SJSA1 (cell line): ENCODE results near the gene PRKCE. TPM values are rescaled to one million over a fixed set of nuclear protein-coding genes. Genes with fewer than 3 reads are reported as not detected.

Experiments
- DNase-seq, 2 experiments: peaks; one replicate each; pipeline ENCODE4 v3.0.0-alpha.2; 2015 to 2020; ENCODE audit warnings: low spot score in 2 of 2, low read depth in 1 of 2
- H3K27ac ChIP-seq: fragments of 250-450 bp; sonication (Bioruptor Pico); 2 replicates; pipeline ENCODE4 v1.5.1; 2020; ENCODE audit warnings: mild to moderate bottlenecking, moderate library complexity
- H3K27me3 ChIP-seq: fragments of 250-450 bp; sonication (Bioruptor Pico); replicated peaks from 2 replicates; pipeline ENCODE4 v1.5.1; 2020; ENCODE audit warnings: mild to moderate bottlenecking, moderate library complexity
- H3K36me3 ChIP-seq: fragments of 250-450 bp; sonication (Bioruptor Pico); 2 replicates; pipeline ENCODE4 v1.5.1; 2020; ENCODE audit warnings: mild to moderate bottlenecking
- H3K4me1 ChIP-seq: fragments of 250-450 bp; sonication (Bioruptor Pico); replicated peaks from 2 replicates; pipeline ENCODE4 v1.6.1; 2021; ENCODE audit warnings: mild to moderate bottlenecking
- H3K4me3 ChIP-seq: fragments of 250-450 bp; sonication (Bioruptor Pico); 2 replicates; pipeline ENCODE4 v1.5.1; 2020; ENCODE audit warnings: mild to moderate bottlenecking
- H3K9me3 ChIP-seq: fragments of 250-450 bp; sonication (Bioruptor Pico); replicated peaks from 2 replicates; pipeline ENCODE4 v1.5.1; 2020; ENCODE audit warnings: mild to moderate bottlenecking
- total RNA-seq: library from RNA; depleted of rRNA; stranded (reverse); fragments of >200 nt; shearing (Covaris generic); gene quantifications from 2 replicates; pipeline ENCODE4 v1.2.3, GENCODE V29; 2014

PRKCE gene
- total RNA-seq, 1 experiment from 2014 or later, result 43.3 TPM

GRCh38 chr2:45758018-45758417 lies 106.5 kb downstream of the PRKCE start:
- Histone ChIP-seq H3K4me3 (no peak overlapping the region), H3K27ac (no peak overlapping the region), H3K4me1 (peaks cover 23% of the 10 kb centered on the region), H3K27me3 (no peaks in the 10 kb centered on the region), H3K36me3 (no peaks in the 10 kb centered on the region), H3K9me3 (no peaks in the 10 kb centered on the region)
- DNase-seq, result no peak

GRCh38 chr2:45759310-45759851 lies 107.9 kb downstream of the PRKCE start:
- H3K4me1 ChIP-seq, result peaks cover 23% of the 10 kb centered on the region
- H3K36me3 ChIP-seq, result no peaks in the 10 kb centered on the region
- H3K27me3 ChIP-seq, result no peaks in the 10 kb centered on the region
- no peak overlapping the region for H3K27ac ChIP-seq
- H3K9me3 ChIP-seq, result no peaks in the 10 kb centered on the region
- H3K4me3 ChIP-seq, result no peak overlapping the region
- peak in 1 of 2 experiments; percentile 12 for DNase-seq

GRCh38 chr2:45761635-45762034 lies 110.2 kb downstream of the PRKCE start:
- H3K9me3 ChIP-seq, result no peaks in the 10 kb centered on the region
- no peak overlapping the region for H3K4me3 ChIP-seq
- H3K27me3 ChIP-seq, result no peaks in the 10 kb centered on the region
- H3K27ac ChIP-seq, result no peak overlapping the region
- no peak for DNase-seq
- peaks cover 20% of the 10 kb centered on the region for H3K4me1 ChIP-seq
- no peaks in the 10 kb centered on the region for H3K36me3 ChIP-seq

- Histone ChIP-seq H3K36me3 (no peaks in the 10 kb centered on the region), H3K4me3 (no peak overlapping the region), H3K27ac (no peak overlapping the region), H3K27me3 (no peaks in the 10 kb centered on the region), H3K4me1 (peaks cover 20% of the 10 kb centered on the region), H3K9me3 (no peaks in the 10 kb centered on the region)
- no peak for DNase-seq
Measured at GRCh38 chr2:45763255-45763654, 111.8 kb downstream of the PRKCE start.

- Histone ChIP-seq H3K27ac (no peak overlapping the region), H3K4me1 (peaks cover 20% of the 10 kb centered on the region)
Measured at GRCh38 chr2:45763797-45764196, 112.3 kb downstream of the PRKCE start.

GRCh38 chr2:45765007-45765727 lies 113.7 kb downstream of the PRKCE start:
- H3K9me3 ChIP-seq, result no peaks in the 10 kb centered on the region
- H3K27me3 ChIP-seq, result no peaks in the 10 kb centered on the region
- H3K27ac ChIP-seq, result no peak overlapping the region
- no peak overlapping the region for H3K4me3 ChIP-seq
- no peaks in the 10 kb centered on the region for H3K36me3 ChIP-seq
- H3K4me1 ChIP-seq, result peaks cover 12% of the 10 kb centered on the region; the same call in 1 of the 2 replicates
- DNase-seq, result no peak

More at GRCh38 chr2:45763797-45764196, 112.3 kb downstream of the PRKCE start:
- no peaks in the 10 kb centered on the region for H3K27me3 ChIP-seq
- no peak overlapping the region for H3K4me3 ChIP-seq
- H3K36me3 ChIP-seq, result no peaks in the 10 kb centered on the region
- DNase-seq, result no peak
- H3K9me3 ChIP-seq, result no peaks in the 10 kb centered on the region

GRCh38 chr2:45765728-45766254 lies 114.3 kb downstream of the PRKCE start:
- H3K36me3 ChIP-seq, result no peaks in the 10 kb centered on the region
- H3K27ac ChIP-seq, result no peak overlapping the region
- H3K4me3 ChIP-seq, result no peak overlapping the region
- peaks cover 12% of the 10 kb centered on the region; the same call in 1 of the 2 replicates for H3K4me1 ChIP-seq
- no peaks in the 10 kb centered on the region for H3K27me3 ChIP-seq
- peak in 1 of 2 experiments; percentile 27 for DNase-seq
- H3K9me3 ChIP-seq, result no peaks in the 10 kb centered on the region

GRCh38 chr2:45768208-45768607 lies 116.7 kb downstream of the PRKCE start:
- no peak overlapping the region for H3K27ac ChIP-seq
- no peaks in the 10 kb centered on the region for H3K36me3 ChIP-seq
- H3K27me3 ChIP-seq, result no peaks in the 10 kb centered on the region
- no peaks in the 10 kb centered on the region for H3K9me3 ChIP-seq
- no peak for DNase-seq
- H3K4me3 ChIP-seq, result no peak overlapping the region
- H3K4me1 ChIP-seq, result peaks cover 20% of the 10 kb centered on the region

- Histone ChIP-seq H3K27me3 (no peaks in the 10 kb centered on the region), H3K4me1 (peaks cover 20% of the 10 kb centered on the region), H3K4me3 (no peak overlapping the region), H3K36me3 (no peaks in the 10 kb centered on the region), H3K9me3 (no peaks in the 10 kb centered on the region), H3K27ac (no peak overlapping the region)
- DNase-seq, result no peak
Measured at GRCh38 chr2:45769056-45769455, 117.6 kb downstream of the PRKCE start.

GRCh38 chr2:45769854-45770576 lies 118.5 kb downstream of the PRKCE start:
- Histone ChIP-seq H3K36me3 (no peaks in the 10 kb centered on the region), H3K27ac (no peak overlapping the region), H3K4me3 (no peak overlapping the region), H3K9me3 (no peaks in the 10 kb centered on the region), H3K27me3 (no peaks in the 10 kb centered on the region), H3K4me1 (peaks cover 20% of the 10 kb centered on the region)
- DNase-seq, result no peak

GRCh38 chr2:45770811-45771210 lies 119.3 kb downstream of the PRKCE start:
- Histone ChIP-seq H3K9me3 (no peaks in the 10 kb centered on the region), H3K27ac (no peak overlapping the region), H3K4me1 (peaks cover 17% of the 10 kb centered on the region), H3K27me3 (no peaks in the 10 kb centered on the region), H3K36me3 (no peaks in the 10 kb centered on the region), H3K4me3 (no peak overlapping the region)
- DNase-seq, result no peak

- Histone ChIP-seq H3K4me1 (peaks cover 17% of the 10 kb centered on the region), H3K27ac (no peak overlapping the region)
- no peak for DNase-seq
Measured at GRCh38 chr2:45771261-45771660, 119.8 kb downstream of the PRKCE start.

GRCh38 chr2:45772038-45772437 lies 120.6 kb downstream of the PRKCE start:
- peaks cover 24% of the 10 kb centered on the region for H3K4me1 ChIP-seq
- no peak overlapping the region for H3K27ac ChIP-seq
- H3K9me3 ChIP-seq, result no peaks in the 10 kb centered on the region
- no peaks in the 10 kb centered on the region for H3K27me3 ChIP-seq
- H3K4me3 ChIP-seq, result no peak overlapping the region
- H3K36me3 ChIP-seq, result no peaks in the 10 kb centered on the region
- DNase-seq, result no peak

More at GRCh38 chr2:45771261-45771660, 119.8 kb downstream of the PRKCE start:
- Histone ChIP-seq H3K27me3 (no peaks in the 10 kb centered on the region), H3K9me3 (no peaks in the 10 kb centered on the region), H3K4me3 (no peak overlapping the region), H3K36me3 (no peaks in the 10 kb centered on the region)

- Histone ChIP-seq H3K4me1 (peaks cover 24% of the 10 kb centered on the region), H3K4me3 (no peak overlapping the region), H3K27me3 (no peaks in the 10 kb centered on the region), H3K27ac (no peak overlapping the region), H3K9me3 (no peaks in the 10 kb centered on the region), H3K36me3 (no peaks in the 10 kb centered on the region)
- DNase-seq, result no peak
Measured at GRCh38 chr2:45773909-45774308, 122.4 kb downstream of the PRKCE start.
